Suprapubic skin (tissue), 3 donors: Measurements from ENCODE around the gene NIM1K.

Experiments used
- CTCF ChIP-seq, 2 donors: fragments of 200-600 bp in 1 of 2; fragments of 450-650 bp in 1 of 2; sonication (generic) in 1 of 2; IDR thresholded peaks; one replicate each; pipeline ENCODE4 v1.5.1; 2016 to 2019; ENCODE audit warnings: antibody characterized with exemption in 2 of 2, mild to moderate bottlenecking in 1 of 2, moderate library complexity in 1 of 2
- POLR2AphosphoS5 ChIP-seq, 3 donors: sonication (generic); formaldehyde crosslinking; IDR thresholded peaks; one replicate each; pipeline ENCODE4 v1.6.1; 2017; ENCODE audit warnings: antibody characterized with exemption in 3 of 3

- TF ChIP-seq CTCF (IDR thresholded peaks at IDR 0.05) (no peak), POLR2AphosphoS5 (IDR thresholded peaks at IDR 0.05) (no peak)
These were observed 15.6 kb downstream of the NIM1K start for GRCh38 chr5:43207601-43208000.
